PC-3 (cell line): Measurements from ENCODE around the gene KRT40. TPM values are rescaled to one million over a fixed set of nuclear protein-coding genes. Genes with fewer than 3 reads are reported as not detected.

Experiments
- ATAC-seq: fragments of 200-7000 bp; cut with Tn5 transposase; 2 replicates; pipeline ENCODE4 v1.9.1; 2020; ENCODE audit warnings: mild to moderate bottlenecking, moderate library complexity
- BruUV-seq: library from RNA; stranded (reverse); fragments of 400-500 nt; replicated peaks from 2 replicates; lab custom pipeline; 2021; lab: Mats Ljungman, UMichigan
- CTCF ChIA-PET: fragments of 300-600 bp; sonication (Branson Sonifier 250); formaldehyde crosslinking; loops from one replicate; lab custom pipeline; 2022; ENCODE audit warnings: antibody characterized with exemption; lab: Charles Lee
- POLR2A ChIA-PET: fragments of 300-600 bp; sonication (Branson Sonifier 250); formaldehyde crosslinking; loops from one replicate; lab custom pipeline; 2022; ENCODE audit warnings: antibody characterized with exemption; ENCODE audit not compliant: unreplicated experiment; lab: Charles Lee
- DNase-seq: peaks from one replicate; pipeline ENCODE4 v3.0.0-alpha.2; 2015
- H2AFZ ChIP-seq: fragments of 300-600 bp; sonication (generic); 2 replicates; pipeline ENCODE4 v1.6.0; 2016; ENCODE audit warnings: antibody characterized with exemption, low read length
- H3F3A ChIP-seq: fragments of 300-600 bp; sonication (generic); one replicate; pipeline ENCODE4 v1.6.0; 2017; ENCODE audit warnings: antibody characterized with exemption, low read length, control low read depth, mild to moderate bottlenecking; ENCODE audit not compliant: unreplicated experiment
- H3K27ac ChIP-seq: fragments of 300-600 bp; sonication (generic); 2 replicates; pipeline ENCODE4 v1.5.1; 2016; ENCODE audit warnings: mild to moderate bottlenecking, low read length
- H3K27me3 ChIP-seq: fragments of 300-600 bp; sonication (generic); 2 replicates; pipeline ENCODE4 v1.6.1; 2016; ENCODE audit warnings: low read length, mixed read lengths
- H3K36me3 ChIP-seq: fragments of 300-600 bp; sonication (generic); 2 replicates; pipeline ENCODE4 v1.6.1; 2016; ENCODE audit warnings: low read depth, mixed run types, low read length, mixed read lengths
- H3K4me1 ChIP-seq: fragments of 300-600 bp; sonication (generic); 2 replicates; pipeline ENCODE4 v1.5.1; 2016; ENCODE audit warnings: low read length; ENCODE audit not compliant: insufficient read depth
- H3K4me2 ChIP-seq: fragments of 300-600 bp; sonication (generic); 2 replicates; pipeline ENCODE4 v1.6.0; 2016; ENCODE audit warnings: low read length
- H3K4me3 ChIP-seq: fragments of 300-600 bp; sonication (generic); 2 replicates; pipeline ENCODE4 v1.5.1; 2016; ENCODE audit warnings: mild to moderate bottlenecking, low read length, mixed read lengths
- H3K79me2 ChIP-seq: fragments of 300-600 bp; sonication (generic); 2 replicates; pipeline ENCODE4 v1.6.1; 2017; ENCODE audit warnings: low read length, mixed read lengths
- H3K9ac ChIP-seq: fragments of 300-600 bp; sonication (generic); 2 replicates; pipeline ENCODE4 v1.6.0; 2016; ENCODE audit warnings: mild to moderate bottlenecking, low read length
- H3K9me2 ChIP-seq: fragments of 300-600 bp; sonication (generic); replicated peaks from 2 replicates; pipeline ENCODE4 v1.6.1; 2016; ENCODE audit warnings: mixed run types, low read length, mixed read lengths
- H3K9me3 ChIP-seq: fragments of 300-600 bp; sonication (generic); 2 replicates; pipeline ENCODE4 v1.6.1; 2016; ENCODE audit warnings: low read length, mixed read lengths
- H4K20me1 ChIP-seq: fragments of 300-600 bp; sonication (generic); 2 replicates; pipeline ENCODE4 v1.6.1; 2016; ENCODE audit warnings: low read length, mixed read lengths
- CTCF ChIP-seq: fragments of 300-600 bp; sonication (generic); conservative IDR thresholded peaks from 2 replicates; pipeline ENCODE4 v1.5.1; 2017; ENCODE audit warnings: antibody characterized with exemption, low read depth, mild to moderate bottlenecking, low read length
- EZH2 ChIP-seq: fragments of 300-600 bp; sonication (generic); IDR thresholded peaks from one replicate; pipeline ENCODE4 v1.6.1; 2017; ENCODE audit warnings: antibody characterized with exemption, mild to moderate bottlenecking, low read length; ENCODE audit not compliant: unreplicated experiment
- EZH2phosphoT487 ChIP-seq: fragments of 300-600 bp; sonication (generic); IDR thresholded peaks from 2 replicates; pipeline ENCODE4 v1.6.1; 2018; ENCODE audit warnings: mild to moderate bottlenecking, antibody characterized with exemption, low read length, borderline replicate concordance
- intact Hi-C: fragments of 100-400 bp; cut with micrococcal nuclease; formaldehyde crosslinking; loops from 2 replicates; pipeline ENCODE4 v1.9.0; 2023
- total RNA-seq: library from RNA; depleted of rRNA; stranded (reverse); fragments of >200 nt; gene quantifications from 2 replicates; pipeline ENCODE4 v1.2.3, GENCODE V29; 2014

The KRT40 gene
- total RNA-seq, 1 experiment from 2014 or later = not detected

- no peak overlapping the region for H2AFZ ChIP-seq
- no peak for TF ChIP-seq CTCF
- no peak for TF ChIP-seq EZH2
- no peak for TF ChIP-seq EZH2phosphoT487
- H3K4me3 ChIP-seq = no peak overlapping the region
- H3K4me1 ChIP-seq = peaks cover 46% of the 10 kb centered on the region
- H3K9me3 ChIP-seq = no peaks in the 10 kb centered on the region
- ChIA-PET POLR2A (no interaction called here), CTCF (interaction anchor here (1.3 kb wide), 1 partner anchor 310 kb away, joined by 4 read pairs; no protein-coding TSS in a partner anchor)
- no peaks in the 10 kb centered on the region for H3K27me3 ChIP-seq
- no peak overlapping the region for H3K9ac ChIP-seq
- H4K20me1 ChIP-seq = no peaks in the 10 kb centered on the region
- H3K9me2 ChIP-seq = no peaks in the 10 kb centered on the region
- H3K27ac ChIP-seq = peak overlapping the region; percentile 79
- H3K4me2 ChIP-seq = peak overlapping the region; percentile 6
- DNase-seq (no peak), ATAC-seq (no peak)
- intact Hi-C loops = no loop called here
- no peaks in the 10 kb centered on the region for H3K79me2 ChIP-seq
- BruUV-seq = no TSS peak
- peaks cover 5% of the 10 kb centered on the region for H3F3A ChIP-seq
- H3K36me3 ChIP-seq = no peaks in the 10 kb centered on the region
Observed at GRCh38 chr17:41012326-41013120, 28.4 kb upstream of the KRT40 start.

DNA sequence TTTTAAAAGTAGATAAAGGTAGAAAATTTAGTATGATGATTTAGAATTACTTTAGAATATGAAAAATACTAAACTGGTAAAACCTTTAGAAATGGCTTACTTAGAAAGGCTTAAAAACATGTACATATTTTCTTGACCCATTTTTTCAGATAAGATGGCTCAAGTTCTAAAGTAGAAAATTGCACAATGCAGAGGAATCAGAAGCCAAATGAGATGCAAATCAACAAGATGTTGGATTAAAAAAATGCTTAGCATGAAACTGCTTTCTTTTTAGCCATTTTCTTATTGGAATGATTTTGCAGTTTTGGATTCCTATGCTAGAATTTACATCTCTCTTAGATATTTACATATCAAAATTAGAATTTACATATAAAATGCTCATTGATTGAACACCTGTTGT, 26.3 kb upstream of the KRT40 start:
- intact Hi-C loops = no loop called here
- Histone ChIP-seq H3K27ac (no peak overlapping the region), H3K79me2 (no peaks in the 10 kb centered on the region), H3K27me3 (no peaks in the 10 kb centered on the region), H3F3A (peaks cover 5% of the 10 kb centered on the region), H3K4me1 (peaks cover 46% of the 10 kb centered on the region), H4K20me1 (no peaks in the 10 kb centered on the region), H3K9me2 (no peaks in the 10 kb centered on the region), H3K9ac (no peak overlapping the region), H2AFZ (no peak overlapping the region), H3K4me3 (no peak overlapping the region), H3K4me2 (no peak overlapping the region), H3K9me3 (no peaks in the 10 kb centered on the region), H3K36me3 (no peaks in the 10 kb centered on the region)
- no peak for ATAC-seq
- BruUV-seq = no TSS peak
- DNase-seq = no peak
- TF ChIP-seq CTCF (no peak), EZH2phosphoT487 (no peak), EZH2 (no peak)
- ChIA-PET CTCF (no interaction called here), POLR2A (no interaction called here)

DNA sequence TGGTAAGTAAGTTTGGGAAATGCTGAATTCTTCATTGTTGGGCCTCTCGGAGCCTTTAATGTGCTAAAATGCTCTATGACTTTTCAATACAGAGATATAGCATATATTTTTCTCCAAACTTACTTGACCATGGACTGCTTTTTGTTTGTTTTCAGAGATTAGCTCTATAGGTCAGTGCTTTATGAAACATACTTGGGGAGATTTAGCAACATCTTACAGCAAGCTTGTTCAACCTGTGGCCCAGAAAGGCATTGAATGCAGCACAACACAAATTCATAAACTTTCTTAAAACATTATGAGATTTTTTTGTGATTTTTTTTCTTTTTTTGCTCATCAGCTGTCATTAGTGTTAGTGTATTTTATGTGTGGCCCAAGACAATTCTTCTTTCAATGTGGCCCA, 25.8 kb upstream of the KRT40 start:
- H3K27me3 ChIP-seq = no peaks in the 10 kb centered on the region
- ChIA-PET CTCF (interaction anchor here (0.6 kb wide), 1 partner anchor 50 kb away, joined by 3 read pairs; no protein-coding TSS in a partner anchor), POLR2A (no interaction called here)
- H3F3A ChIP-seq = peaks cover 5% of the 10 kb centered on the region
- H3K27ac ChIP-seq = peak overlapping the region; percentile 28
- TF ChIP-seq EZH2 (no peak), CTCF (no peak), EZH2phosphoT487 (no peak)
- BruUV-seq = no TSS peak
- no peaks in the 10 kb centered on the region for H3K9me2 ChIP-seq
- H3K9me3 ChIP-seq = no peaks in the 10 kb centered on the region
- no peak for DNase-seq
- no peak overlapping the region for H3K9ac ChIP-seq
- H4K20me1 ChIP-seq = no peaks in the 10 kb centered on the region
- no peaks in the 10 kb centered on the region for H3K79me2 ChIP-seq
- intact Hi-C loops = loop anchor here (10.0 kb wide), 2 partner anchors 55 to 95 kb away; partner anchors contain the start of genes KRTAP2-3 and KRTAP2-4
- no peak overlapping the region for H3K4me3 ChIP-seq
- no peaks in the 10 kb centered on the region for H3K36me3 ChIP-seq
- peaks cover 46% of the 10 kb centered on the region for H3K4me1 ChIP-seq
- H2AFZ ChIP-seq = no peak overlapping the region
- H3K4me2 ChIP-seq = peak overlapping the region; percentile 31
- no peak for ATAC-seq
